Astrocyte (in vitro differentiated cells and primary cell): ENCODE data around the gene SNED1. TPM values are rescaled to one million over a fixed set of nuclear protein-coding genes. Genes with fewer than 3 reads are reported as not detected.

ENCODE experiments used
- DNase-seq: peaks from one replicate; pipeline ENCODE4 v3.0.0-alpha.2; 2010; ENCODE audit warnings: low read depth
- FAIRE-seq: peaks from 2 replicates; lab custom pipeline; 2011; peaks lifted over from hg19 to GRCh38; lab: Jason Lieb, UNC
- H2AFZ ChIP-seq: 2 replicates; pipeline ENCODE4 v1.6.0; 2012; ENCODE audit warnings: low read depth, low read length, inconsistent platforms
- H3K27ac ChIP-seq: 2 replicates; pipeline ENCODE4 v1.5.1; 2011; ENCODE audit warnings: low read depth, low read length, inconsistent platforms
- H3K27me3 ChIP-seq: 2 replicates; pipeline ENCODE4 v1.6.0; 2011; ENCODE audit warnings: low read length, inconsistent platforms; ENCODE audit not compliant: insufficient read depth
- H3K36me3 ChIP-seq: 2 replicates; pipeline ENCODE4 v1.5.1; 2011; ENCODE audit warnings: low read length, inconsistent platforms; ENCODE audit not compliant: insufficient read depth
- H3K4me1 ChIP-seq: 2 replicates; pipeline ENCODE4 v1.5.1; 2011; ENCODE audit warnings: low read length, inconsistent platforms; ENCODE audit not compliant: insufficient read depth
- H3K4me2 ChIP-seq: 2 replicates; pipeline ENCODE4 v1.6.0; 2012; ENCODE audit warnings: low read length, inconsistent platforms
- H3K4me3 ChIP-seq: 2 replicates; pipeline ENCODE4 v1.5.1; 2011; ENCODE audit warnings: low read depth, mild to moderate bottlenecking, low read length, inconsistent platforms; ENCODE audit not compliant: insufficient read depth
- H3K79me2 ChIP-seq: 2 replicates; pipeline ENCODE4 v1.6.0; 2012; ENCODE audit warnings: mild to moderate bottlenecking, low read length, inconsistent platforms; ENCODE audit not compliant: insufficient read depth
- H3K9ac ChIP-seq: 2 replicates; pipeline ENCODE4 v1.6.0; 2012; ENCODE audit warnings: mild to moderate bottlenecking, low read length, inconsistent platforms
- H3K9me3 ChIP-seq: 2 replicates; pipeline ENCODE4 v1.5.1; 2012; ENCODE audit warnings: low read depth, mild to moderate bottlenecking, low read length, inconsistent platforms; ENCODE audit not compliant: insufficient read depth
- H4K20me1 ChIP-seq: 2 replicates; pipeline ENCODE4 v1.6.0; 2012; ENCODE audit warnings: low read length, inconsistent platforms; ENCODE audit not compliant: insufficient read depth
- H3K27ac Mint-ChIP-seq: one replicate; pipeline ENCODE4 v1.8.0; 2021; ENCODE audit warnings: mild to moderate bottlenecking, mixed read lengths; ENCODE audit not compliant: unreplicated experiment
- H3K27me3 Mint-ChIP-seq: one replicate; pipeline ENCODE4 v1.8.0; 2021; ENCODE audit warnings: low read depth, mixed read lengths; ENCODE audit not compliant: unreplicated experiment
- H3K36me3 Mint-ChIP-seq: one replicate; pipeline ENCODE4 v1.8.0; 2021; ENCODE audit warnings: low read depth, mixed read lengths; ENCODE audit not compliant: unreplicated experiment
- H3K4me1 Mint-ChIP-seq: one replicate; pipeline ENCODE4 v1.8.0; 2021; ENCODE audit warnings: low read depth, mixed read lengths; ENCODE audit not compliant: unreplicated experiment
- H3K4me3 Mint-ChIP-seq: one replicate; pipeline ENCODE4 v1.8.0; 2021; ENCODE audit warnings: mild to moderate bottlenecking, moderate library complexity, mixed read lengths; ENCODE audit not compliant: unreplicated experiment
- H3K9me3 Mint-ChIP-seq: one replicate; pipeline ENCODE4 v1.8.0; 2021; ENCODE audit warnings: mild to moderate bottlenecking, mixed read lengths; ENCODE audit not compliant: unreplicated experiment
- EZH2 ChIP-seq: IDR thresholded peaks from 2 replicates; pipeline ENCODE4 v1.6.1; 2012; ENCODE audit warnings: mild to moderate bottlenecking, low read length, inconsistent platforms; ENCODE audit not compliant: insufficient read depth
- total RNA-seq: library from RNA; stranded (reverse); gene quantifications from 2 replicates; pipeline ENCODE4 v1.2.1, GENCODE V29; 2021
- TF ChIP-seq, protein P1 (sequence below): IDR thresholded peaks from 2 replicates; pipeline ENCODE4 v1.5.1; 2011; ENCODE audit warnings: low read depth, mild to moderate bottlenecking, inconsistent platforms, low read length, moderate library complexity; ENCODE audit not compliant: insufficient read depth

SNED1 gene
- total RNA-seq, 1 donor from 2014 or later, result 0.23 TPM

DNA sequence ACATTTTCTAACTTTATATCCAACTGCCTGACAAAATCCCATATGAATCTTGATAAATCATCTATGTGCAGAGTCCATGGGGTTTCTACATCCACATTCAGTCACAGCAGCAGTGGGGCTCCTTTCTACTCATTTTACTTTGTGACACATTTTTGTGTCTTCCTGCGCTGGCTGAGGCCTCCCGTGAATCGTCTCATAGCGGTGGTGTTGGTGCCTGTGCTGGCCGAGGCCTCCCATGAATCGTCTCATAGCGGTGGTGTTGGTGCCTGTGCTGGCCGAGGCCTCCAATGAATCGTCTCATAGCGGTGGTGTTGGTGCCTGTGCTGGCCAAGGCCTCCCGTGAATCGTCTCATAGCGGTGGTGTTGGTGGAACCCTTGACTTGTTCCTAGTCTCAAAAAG is 17.0 kb downstream of the SNED1 start:
- FAIRE-seq, result no peak
- DNase-seq, result no peak
- Mint-ChIP-seq H3K36me3 (peaks cover 3% of the 10 kb centered on the region), H3K4me3 (no peak overlapping the region), H3K27me3 (peaks cover 16% of the 10 kb centered on the region), H3K4me1 (no peaks in the 10 kb centered on the region), H3K27ac (no peak overlapping the region), H3K9me3 (peaks cover 4% of the 10 kb centered on the region)
- Histone ChIP-seq H2AFZ (no peak overlapping the region), H3K79me2 (no peaks in the 10 kb centered on the region), H3K27me3 (no peaks in the 10 kb centered on the region), H3K4me1 (peaks cover 3% of the 10 kb centered on the region), H3K27ac (no peak overlapping the region), H3K9me3 (no peaks in the 10 kb centered on the region), H4K20me1 (no peaks in the 10 kb centered on the region), H3K36me3 (no peaks in the 10 kb centered on the region), H3K4me3 (no peak overlapping the region), H3K9ac (no peak overlapping the region), H3K4me2 (no peak overlapping the region)
- TF ChIP-seq EZH2, result no peak
- TF ChIP-seq, protein P1, sequence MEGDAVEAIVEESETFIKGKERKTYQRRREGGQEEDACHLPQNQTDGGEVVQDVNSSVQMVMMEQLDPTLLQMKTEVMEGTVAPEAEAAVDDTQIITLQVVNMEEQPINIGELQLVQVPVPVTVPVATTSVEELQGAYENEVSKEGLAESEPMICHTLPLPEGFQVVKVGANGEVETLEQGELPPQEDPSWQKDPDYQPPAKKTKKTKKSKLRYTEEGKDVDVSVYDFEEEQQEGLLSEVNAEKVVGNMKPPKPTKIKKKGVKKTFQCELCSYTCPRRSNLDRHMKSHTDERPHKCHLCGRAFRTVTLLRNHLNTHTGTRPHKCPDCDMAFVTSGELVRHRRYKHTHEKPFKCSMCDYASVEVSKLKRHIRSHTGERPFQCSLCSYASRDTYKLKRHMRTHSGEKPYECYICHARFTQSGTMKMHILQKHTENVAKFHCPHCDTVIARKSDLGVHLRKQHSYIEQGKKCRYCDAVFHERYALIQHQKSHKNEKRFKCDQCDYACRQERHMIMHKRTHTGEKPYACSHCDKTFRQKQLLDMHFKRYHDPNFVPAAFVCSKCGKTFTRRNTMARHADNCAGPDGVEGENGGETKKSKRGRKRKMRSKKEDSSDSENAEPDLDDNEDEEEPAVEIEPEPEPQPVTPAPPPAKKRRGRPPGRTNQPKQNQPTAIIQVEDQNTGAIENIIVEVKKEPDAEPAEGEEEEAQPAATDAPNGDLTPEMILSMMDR, result no peak

DNA sequence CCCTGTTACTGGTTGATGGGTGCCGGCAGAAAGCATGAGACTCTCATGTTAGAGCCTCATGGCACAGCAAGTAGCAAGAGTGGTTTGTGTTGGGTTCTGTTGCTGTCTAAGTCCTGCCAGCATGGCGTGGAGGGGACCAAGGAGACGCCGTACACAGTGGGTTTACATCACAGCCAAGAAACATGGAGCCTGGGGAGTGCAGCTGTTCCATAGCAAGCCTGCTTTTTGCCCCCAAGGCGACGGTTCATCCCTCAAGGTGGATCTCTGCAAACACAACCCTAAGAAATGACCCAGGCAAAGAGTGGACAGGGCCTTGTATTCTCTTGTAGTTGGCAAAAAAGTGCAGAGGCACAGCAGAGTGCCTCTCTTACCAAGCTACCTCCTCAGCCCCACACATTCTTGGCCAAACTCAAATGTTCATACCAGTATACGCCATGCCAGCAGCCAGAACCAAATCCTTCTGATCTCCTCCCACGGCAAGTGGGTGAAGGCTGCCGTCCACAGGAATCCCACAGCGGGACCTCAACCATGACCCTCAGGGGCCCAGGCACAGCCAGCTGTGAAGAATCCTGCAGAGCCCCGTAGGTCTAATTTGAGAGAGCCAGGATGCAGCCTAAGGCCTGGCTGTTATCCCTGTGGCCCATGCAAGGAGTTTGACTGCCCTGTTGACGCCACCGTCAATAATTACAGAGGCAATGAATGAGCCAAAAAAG is 19.0 kb downstream of the SNED1 start:
- no peaks in the 10 kb centered on the region for H3K4me1 ChIP-seq
- no peak for TF ChIP-seq EZH2
- TF ChIP-seq, protein P1, result no peak
- H4K20me1 ChIP-seq, result no peaks in the 10 kb centered on the region
- peaks cover 2% of the 10 kb centered on the region for H3K9me3 ChIP-seq
- Mint-ChIP-seq H3K9me3 (peaks cover 11% of the 10 kb centered on the region), H3K4me1 (no peaks in the 10 kb centered on the region), H3K36me3 (peaks cover 3% of the 10 kb centered on the region), H3K27me3 (peaks cover 21% of the 10 kb centered on the region), H3K4me3 (no peak overlapping the region), H3K27ac (no peak overlapping the region)
- H3K27me3 ChIP-seq, result no peaks in the 10 kb centered on the region
- no peak overlapping the region for H3K27ac ChIP-seq
- H2AFZ ChIP-seq, result no peak overlapping the region
- H3K9ac ChIP-seq, result no peak overlapping the region
- H3K4me3 ChIP-seq, result no peak overlapping the region
- H3K4me2 ChIP-seq, result no peak overlapping the region
- DNase-seq (no peak), FAIRE-seq (no peak)
- H3K79me2 ChIP-seq, result no peaks in the 10 kb centered on the region
- H3K36me3 ChIP-seq, result no peaks in the 10 kb centered on the region
